GM23338 (cell line): ENCODE results near the gene MPP2. TPM values are rescaled to one million over a fixed set of nuclear protein-coding genes. Genes with fewer than 3 reads are reported as not detected.

Experiments used
- ATAC-seq: fragments of 200-7000 bp; cut with Tn5 transposase; 3 replicates; pipeline ENCODE4 v1.9.1; 2020
- DNase-seq: peaks from one replicate; pipeline ENCODE4 v3.0.0-alpha.2; 2015; ENCODE audit warnings: low spot score
- H2AFZ ChIP-seq: fragments of 200-600 bp; sonication (generic); 2 replicates; pipeline ENCODE4 v1.8.0; 2016; ENCODE audit warnings: antibody characterized with exemption, mild to moderate bottlenecking, moderate library complexity
- H3F3A ChIP-seq: fragments of 200-600 bp; sonication (generic); replicated peaks from 2 replicates; pipeline ENCODE4 v1.8.0; 2017; ENCODE audit warnings: antibody characterized with exemption, mixed run types, low read depth
- H3K27ac ChIP-seq: fragments of 200-600 bp; sonication (generic); 2 replicates; pipeline ENCODE4 v1.6.1; 2016; ENCODE audit warnings: low read depth
- H3K27me3 ChIP-seq: fragments of 200-600 bp; sonication (generic); 2 replicates; pipeline ENCODE4 v1.8.0; 2016; ENCODE audit warnings: mild to moderate bottlenecking, mixed run types, moderate library complexity; ENCODE audit not compliant: insufficient read depth
- H3K36me3 ChIP-seq: fragments of 200-600 bp; sonication (generic); 2 replicates; pipeline ENCODE4 v1.8.0; 2016; ENCODE audit warnings: mild to moderate bottlenecking; ENCODE audit not compliant: insufficient read depth
- H3K4me1 ChIP-seq: fragments of 200-600 bp; sonication (generic); 2 replicates; pipeline ENCODE4 v1.8.0; 2016; ENCODE audit warnings: mild to moderate bottlenecking, moderate library complexity; ENCODE audit not compliant: insufficient read depth
- H3K4me2 ChIP-seq: fragments of 200-600 bp; sonication (generic); 2 replicates; pipeline ENCODE4 v1.7.1; 2017; ENCODE audit warnings: mixed run types
- H3K4me3 ChIP-seq: fragments of 200-600 bp; sonication (generic); 2 replicates; pipeline ENCODE4 v1.6.1; 2016; ENCODE audit warnings: mixed run types
- H3K79me2 ChIP-seq: fragments of 200-600 bp; sonication (generic); replicated peaks from 2 replicates; pipeline ENCODE4 v1.8.0; 2017; ENCODE audit warnings: mild to moderate bottlenecking; ENCODE audit not compliant: insufficient read depth
- H3K9me2 ChIP-seq: fragments of 200-600 bp; sonication (generic); 2 replicates; pipeline ENCODE4 v1.8.0; 2017; ENCODE audit not compliant: insufficient read depth
- H4K20me1 ChIP-seq: fragments of 200-600 bp; sonication (generic); replicated peaks from 2 replicates; pipeline ENCODE4 v1.8.0; 2017; ENCODE audit warnings: mild to moderate bottlenecking; ENCODE audit not compliant: insufficient read depth
- H3K27ac Mint-ChIP-seq: 2 replicates; pipeline ENCODE4 v1.8.0; 2020; ENCODE audit warnings: inconsistent platforms, mild to moderate bottlenecking, moderate library complexity, mixed read lengths
- H3K27me3 Mint-ChIP-seq: 3 replicates; pipeline ENCODE4 v1.8.0; 2022; ENCODE audit warnings: low read depth, mild to moderate bottlenecking, moderate library complexity, mixed read lengths, inconsistent platforms; ENCODE audit not compliant: insufficient read depth, poor library complexity
- H3K36me3 Mint-ChIP-seq: 3 replicates; pipeline ENCODE4 v1.8.0; 2021; ENCODE audit warnings: low read depth, mild to moderate bottlenecking, inconsistent platforms, moderate library complexity, mixed read lengths
- H3K4me1 Mint-ChIP-seq: 3 replicates; pipeline ENCODE4 v1.8.0; 2020; ENCODE audit warnings: mild to moderate bottlenecking, inconsistent platforms, mixed read lengths
- H3K4me3 Mint-ChIP-seq: 3 replicates; pipeline ENCODE4 v1.8.0; 2021; ENCODE audit warnings: moderate library complexity, mild to moderate bottlenecking, inconsistent platforms, mixed read lengths
- H3K9me3 Mint-ChIP-seq: 3 replicates; pipeline ENCODE4 v1.8.0; 2020; ENCODE audit warnings: moderate library complexity, mild to moderate bottlenecking, inconsistent platforms, mixed read lengths
- CREB1 ChIP-seq: fragments of 250-450 bp; sonication (Bioruptor Pico); IDR thresholded peaks from 2 replicates; pipeline ENCODE4 v1.5.0; 2020; ENCODE audit warnings: low read depth, mild to moderate bottlenecking, moderate library complexity
- ETS1 ChIP-seq: IDR thresholded peaks from 2 replicates; pipeline ENCODE4 v1.6.1; 2016; ENCODE audit warnings: antibody characterized with exemption
- EZH2 ChIP-seq: fragments of 200-600 bp; sonication (generic); IDR thresholded peaks from one replicate; pipeline ENCODE4 v1.8.0; 2017; ENCODE audit warnings: antibody characterized with exemption, mild to moderate bottlenecking, low read depth; ENCODE audit not compliant: unreplicated experiment
- EZH2phosphoT487 ChIP-seq: fragments of 200-600 bp; sonication (generic); IDR thresholded peaks from one replicate; pipeline ENCODE4 v1.8.1; 2018; ENCODE audit warnings: antibody characterized with exemption; ENCODE audit not compliant: unreplicated experiment
- NANOG ChIP-seq: IDR thresholded peaks from 2 replicates; pipeline ENCODE4 v1.6.1; 2016; ENCODE audit warnings: antibody characterized with exemption, borderline replicate concordance
- POLR2AphosphoS5 ChIP-seq: IDR thresholded peaks from 2 replicates; pipeline ENCODE4 v1.6.1; 2016; ENCODE audit warnings: antibody characterized with exemption, low read depth
- REST ChIP-seq: IDR thresholded peaks from one replicate; pipeline ENCODE4 v1.6.1; 2018; ENCODE audit warnings: antibody characterized with exemption; ENCODE audit not compliant: unreplicated experiment
- STAT1 ChIP-seq: IDR thresholded peaks from one replicate; pipeline ENCODE4 v1.6.1; 2016; ENCODE audit warnings: antibody characterized with exemption; ENCODE audit not compliant: unreplicated experiment
- polyA plus RNA-seq: library from polyadenylated mRNA; unstranded; fragments of >200 nt; fragmentation: Nextera tagmentation; extraction: Ambion mirVana; gene quantifications from 2 replicates; pipeline ENCODE4 v1.2.1, GENCODE V29; 2016
- total RNA-seq: library from RNA; depleted of rRNA; stranded (reverse); fragments of >200 nt; shearing (Covaris generic); gene quantifications from 2 replicates; pipeline ENCODE4 v1.2.3, GENCODE V29; 2014
- TF ChIP-seq, protein P1 (sequence below), 2 experiments: fragments of 200-600 bp in 1 of 2; sonication (generic) in 1 of 2; conservative IDR thresholded peaks; 2 replicates each; pipeline versions ENCODE4 v1.5.1 to v1.6.1; 2016 to 2017; ENCODE audit warnings: antibody characterized with exemption in 2 of 2, low read depth in 2 of 2, mild to moderate bottlenecking in 2 of 2, moderate library complexity in 1 of 2

The MPP2 gene
- total and polyA plus RNA-seq, 2 experiments from 2014 or later = 7.8 to 20.7 TPM

DNA sequence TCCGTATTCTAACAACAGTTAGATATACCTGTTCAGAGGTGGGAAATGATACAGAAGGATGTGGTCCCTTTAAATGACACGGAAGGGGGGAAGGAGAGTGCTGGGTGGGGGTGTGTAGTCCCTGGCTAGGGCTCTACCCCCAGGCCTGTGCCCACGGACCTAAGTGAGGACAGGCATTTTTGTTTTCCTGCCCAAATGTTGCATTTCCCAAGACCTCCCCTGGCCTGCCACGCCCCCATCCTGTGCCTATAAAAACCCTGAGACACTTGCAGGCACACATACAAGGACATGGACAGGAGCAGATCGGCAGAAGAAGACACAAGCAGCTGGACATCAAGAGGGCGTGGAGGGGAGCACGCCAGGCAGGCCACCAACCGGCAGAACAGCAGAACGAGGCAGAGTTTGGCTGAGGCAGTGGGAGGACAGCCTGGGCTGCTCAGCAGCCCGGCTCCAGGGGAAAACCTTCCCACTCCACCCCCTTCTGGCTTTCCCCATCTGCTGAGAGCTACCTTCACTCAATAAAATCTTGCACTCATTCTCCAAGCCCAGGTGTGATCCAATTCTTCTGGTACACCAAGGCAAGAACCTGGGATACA lies 13.3 kb upstream of the MPP2 start:
- Mint-ChIP-seq H3K4me3 (no peak overlapping the region), H3K36me3 (peaks cover 6% of the 10 kb centered on the region; the same call in 1 of the 3 replicates)

GRCh38 chr17:43918026-43918389 lies 10.7 kb upstream of the MPP2 start:
- H3K4me3 ChIP-seq = peak overlapping the region; percentile 58
- no peak overlapping the region for H3K27ac ChIP-seq
- no peaks in the 10 kb centered on the region for H3K79me2 ChIP-seq
- no peaks in the 10 kb centered on the region for H3K9me2 ChIP-seq
- no peak overlapping the region for H3K27ac Mint-ChIP-seq
- peaks cover 6% of the 10 kb centered on the region; the same call in 1 of the 3 replicates for H3K36me3 Mint-ChIP-seq
- H3K4me1 ChIP-seq = peaks cover 7% of the 10 kb centered on the region; the same call in 1 of the 2 replicates
- 0 out of 3 replicates have a peak overlapping the region, but pooled peaks have one; percentile 23 for H3K4me3 Mint-ChIP-seq
- no peaks in the 10 kb centered on the region for H3K36me3 ChIP-seq
- H3K4me1 Mint-ChIP-seq = peaks cover 20% of the 10 kb centered on the region
- ATAC-seq = no peak
- H3K9me3 Mint-ChIP-seq = peaks cover 6% of the 10 kb centered on the region; the same call in 2 of the 3 replicates
- H4K20me1 ChIP-seq = no peaks in the 10 kb centered on the region
- H2AFZ ChIP-seq = no peak overlapping the region
- H3F3A ChIP-seq = no peaks in the 10 kb centered on the region
- no peak for DNase-seq
- H3K4me2 ChIP-seq = peak overlapping the region; percentile 80
- peaks cover 26% of the 10 kb centered on the region for H3K27me3 ChIP-seq
- H3K27me3 Mint-ChIP-seq = peaks cover 29% of the 10 kb centered on the region
- no peak for TF ChIP-seq REST
- TF ChIP-seq STAT1 = no peak
- no peak for TF ChIP-seq EZH2
- no peak for TF ChIP-seq EZH2phosphoT487
- no peak for TF ChIP-seq CREB1 (CRISPR knock-in tag)
- TF ChIP-seq, protein P1, sequence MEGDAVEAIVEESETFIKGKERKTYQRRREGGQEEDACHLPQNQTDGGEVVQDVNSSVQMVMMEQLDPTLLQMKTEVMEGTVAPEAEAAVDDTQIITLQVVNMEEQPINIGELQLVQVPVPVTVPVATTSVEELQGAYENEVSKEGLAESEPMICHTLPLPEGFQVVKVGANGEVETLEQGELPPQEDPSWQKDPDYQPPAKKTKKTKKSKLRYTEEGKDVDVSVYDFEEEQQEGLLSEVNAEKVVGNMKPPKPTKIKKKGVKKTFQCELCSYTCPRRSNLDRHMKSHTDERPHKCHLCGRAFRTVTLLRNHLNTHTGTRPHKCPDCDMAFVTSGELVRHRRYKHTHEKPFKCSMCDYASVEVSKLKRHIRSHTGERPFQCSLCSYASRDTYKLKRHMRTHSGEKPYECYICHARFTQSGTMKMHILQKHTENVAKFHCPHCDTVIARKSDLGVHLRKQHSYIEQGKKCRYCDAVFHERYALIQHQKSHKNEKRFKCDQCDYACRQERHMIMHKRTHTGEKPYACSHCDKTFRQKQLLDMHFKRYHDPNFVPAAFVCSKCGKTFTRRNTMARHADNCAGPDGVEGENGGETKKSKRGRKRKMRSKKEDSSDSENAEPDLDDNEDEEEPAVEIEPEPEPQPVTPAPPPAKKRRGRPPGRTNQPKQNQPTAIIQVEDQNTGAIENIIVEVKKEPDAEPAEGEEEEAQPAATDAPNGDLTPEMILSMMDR (conservative IDR thresholded peaks at IDR 0.05; ENCODE audit: low read depth in 2 of 2) = no peak
- no peak for TF ChIP-seq POLR2AphosphoS5
- TF ChIP-seq ETS1 = no peak
- TF ChIP-seq NANOG = no peak

More for the DNA sequence above, 13.3 kb upstream of the MPP2 start:
- Mint-ChIP-seq H3K9me3 (peaks cover 6% of the 10 kb centered on the region; the same call in 2 of the 3 replicates), H3K27ac (no peak overlapping the region), H3K27me3 (peaks cover 37% of the 10 kb centered on the region), H3K4me1 (peaks cover 18% of the 10 kb centered on the region)
- no peaks in the 10 kb centered on the region for H3K79me2 ChIP-seq
- TF ChIP-seq REST (no peak), NANOG (no peak)
- H3K27me3 ChIP-seq = peaks cover 37% of the 10 kb centered on the region
- H4K20me1 ChIP-seq = no peaks in the 10 kb centered on the region
- no peaks in the 10 kb centered on the region for H3F3A ChIP-seq
- H3K27ac ChIP-seq = no peak overlapping the region
- ATAC-seq (no peak), DNase-seq (no peak)
- no peak overlapping the region for H3K4me3 ChIP-seq
- peaks cover 7% of the 10 kb centered on the region; the same call in 1 of the 2 replicates for H3K4me1 ChIP-seq
- no peak overlapping the region for H3K4me2 ChIP-seq
- H2AFZ ChIP-seq = no peak overlapping the region
- no peaks in the 10 kb centered on the region for H3K36me3 ChIP-seq
- 0 out of 2 replicates have a peak, but pooled peaks cover 2% of the 10 kb centered on the region for H3K9me2 ChIP-seq
